Mammary epithelial cell (primary cell): ENCODE data around the gene ADAMTS9.

Experiments
- EZH2 ChIP-seq: IDR thresholded peaks from 2 replicates; pipeline ENCODE4 v1.6.1; 2012; ENCODE audit warnings: low read length, inconsistent platforms, borderline replicate concordance
- TF ChIP-seq, protein P1 (sequence below), 2 donors: IDR thresholded peaks in 1 of 2; conservative IDR thresholded peaks in 1 of 2; 2 replicates each; pipeline ENCODE4 v1.5.1; 2011 to 2012; ENCODE audit warnings: inconsistent platforms in 2 of 2, low read length in 2 of 2, mild to moderate bottlenecking in 2 of 2, control low read depth in 1 of 2, low read depth in 1 of 2; ENCODE audit not compliant: insufficient read depth in 1 of 2; ENCODE audit errors: extremely low read depth in 1 of 2

DNA sequence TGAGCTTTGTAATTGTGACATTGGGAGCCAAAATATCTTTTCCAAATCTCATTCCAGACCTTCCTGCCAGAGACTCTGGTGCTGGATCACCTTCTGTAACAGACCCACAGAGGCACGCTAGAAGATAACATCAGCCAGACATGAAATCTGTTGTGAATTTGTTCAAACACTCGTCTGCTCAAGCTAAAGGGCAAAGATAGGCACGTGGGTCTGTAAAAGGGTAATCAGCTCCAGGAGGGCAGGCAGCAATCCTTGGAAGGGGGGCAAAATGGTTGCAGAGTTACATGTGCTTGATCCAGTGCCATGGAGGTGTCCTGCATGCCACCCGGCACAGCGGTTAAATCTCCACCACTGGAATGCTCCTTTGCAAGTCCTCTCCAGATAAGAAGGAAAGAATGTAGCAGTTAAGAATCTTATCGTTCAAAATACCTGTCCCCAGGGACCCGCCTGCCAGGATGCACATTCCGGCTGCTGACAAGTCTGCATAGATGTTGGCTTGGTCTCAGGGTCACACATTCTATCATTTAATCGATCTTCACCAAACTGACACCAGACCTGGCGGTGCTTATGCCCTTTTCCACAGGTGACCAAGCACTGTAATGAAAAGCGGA is 74.8 kb downstream of the ADAMTS9 start:
- no peak for TF ChIP-seq EZH2
- TF ChIP-seq, protein P1, sequence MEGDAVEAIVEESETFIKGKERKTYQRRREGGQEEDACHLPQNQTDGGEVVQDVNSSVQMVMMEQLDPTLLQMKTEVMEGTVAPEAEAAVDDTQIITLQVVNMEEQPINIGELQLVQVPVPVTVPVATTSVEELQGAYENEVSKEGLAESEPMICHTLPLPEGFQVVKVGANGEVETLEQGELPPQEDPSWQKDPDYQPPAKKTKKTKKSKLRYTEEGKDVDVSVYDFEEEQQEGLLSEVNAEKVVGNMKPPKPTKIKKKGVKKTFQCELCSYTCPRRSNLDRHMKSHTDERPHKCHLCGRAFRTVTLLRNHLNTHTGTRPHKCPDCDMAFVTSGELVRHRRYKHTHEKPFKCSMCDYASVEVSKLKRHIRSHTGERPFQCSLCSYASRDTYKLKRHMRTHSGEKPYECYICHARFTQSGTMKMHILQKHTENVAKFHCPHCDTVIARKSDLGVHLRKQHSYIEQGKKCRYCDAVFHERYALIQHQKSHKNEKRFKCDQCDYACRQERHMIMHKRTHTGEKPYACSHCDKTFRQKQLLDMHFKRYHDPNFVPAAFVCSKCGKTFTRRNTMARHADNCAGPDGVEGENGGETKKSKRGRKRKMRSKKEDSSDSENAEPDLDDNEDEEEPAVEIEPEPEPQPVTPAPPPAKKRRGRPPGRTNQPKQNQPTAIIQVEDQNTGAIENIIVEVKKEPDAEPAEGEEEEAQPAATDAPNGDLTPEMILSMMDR (conservative IDR thresholded peaks at IDR 0.05 in 1 of 2, IDR thresholded peaks at IDR 0.05 in 1 of 2; ENCODE audit: extremely low read depth in 1 of 2, insufficient read depth in 1 of 2, low read depth in 1 of 2, low read length in 2 of 2), result no peak
